HepG2 (cell line): ENCODE results near the gene CAPRIN1. TPM values are rescaled to one million over a fixed set of nuclear protein-coding genes. Genes with fewer than 3 reads are reported as not detected.

Experiments
- ARID4A ChIP-seq: sonication (generic); formaldehyde crosslinking; IDR thresholded peaks from 2 replicates; pipeline ENCODE4 v1.5.0; 2020; ENCODE audit warnings: mild to moderate bottlenecking, missing genetic modification reagents, borderline replicate concordance
- ATM ChIP-seq: fragments of 450-650 bp; IDR thresholded peaks from 2 replicates; pipeline ENCODE4 v1.7.1; 2017; ENCODE audit warnings: mild to moderate bottlenecking, borderline replicate concordance
- CEBPB ChIP-seq: IDR thresholded peaks from 2 replicates; pipeline ENCODE4 v1.6.1; 2011; ENCODE audit warnings: low read depth, low read length, improper control_type of control experiment, borderline replicate concordance
- CTCF ChIP-seq: sonication (generic); formaldehyde crosslinking; IDR thresholded peaks from 2 replicates; pipeline ENCODE4 v1.5.0; 2020; ENCODE audit warnings: mild to moderate bottlenecking, missing genetic modification reagents, moderate library complexity
- FOXC1 ChIP-seq: sonication (generic); formaldehyde crosslinking; IDR thresholded peaks from 2 replicates; pipeline ENCODE4 v1.8.0; 2022; ENCODE audit warnings: mild to moderate bottlenecking, missing genetic modification reagents, borderline replicate concordance
- GABPB1 ChIP-seq: IDR thresholded peaks from 2 replicates; pipeline ENCODE4 v1.6.1; 2016; ENCODE audit warnings: mild to moderate bottlenecking, missing genetic modification reagents, moderate library complexity, missing compliant biosample characterization
- IRF1 ChIP-seq: sonication (generic); formaldehyde crosslinking; IDR thresholded peaks from 2 replicates; pipeline ENCODE4 v1.4.0; 2020; ENCODE audit warnings: low read depth, mild to moderate bottlenecking, missing genetic modification reagents
- KDM1A ChIP-seq: IDR thresholded peaks from 2 replicates; pipeline ENCODE4 v1.6.1; 2016; ENCODE audit warnings: missing compliant biosample characterization
- MEIS1 ChIP-seq: sonication (generic); formaldehyde crosslinking; IDR thresholded peaks from 2 replicates; pipeline ENCODE4 v1.9.0; 2021; ENCODE audit warnings: mild to moderate bottlenecking, missing genetic modification reagents, moderate library complexity, borderline replicate concordance
- NR2F6 ChIP-seq, 2 experiments: IDR thresholded peaks; 2 replicates each; pipeline ENCODE4 v1.6.1; 2016; ENCODE audit warnings: antibody characterized with exemption in 1 of 2, mild to moderate bottlenecking in 1 of 2
- POLR2AphosphoS2 ChIP-seq: IDR thresholded peaks from 2 replicates; pipeline ENCODE4 v1.6.1; 2011; ENCODE audit warnings: low read depth, low read length, improper control_type of control experiment
- PREB ChIP-seq: sonication (generic); formaldehyde crosslinking; IDR thresholded peaks from 2 replicates; pipeline ENCODE4 v1.4.0; 2020; ENCODE audit warnings: missing genetic modification reagents
- TMF1 ChIP-seq: sonication (generic); formaldehyde crosslinking; IDR thresholded peaks from 2 replicates; pipeline ENCODE4 v1.8.1; 2022; ENCODE audit warnings: low read depth, missing genetic modification reagents
- ZBTB26 ChIP-seq: IDR thresholded peaks from 2 replicates; pipeline ENCODE4 v1.6.1; 2016; ENCODE audit warnings: missing compliant biosample characterization, missing genetic modification reagents, borderline replicate concordance
- ZNF207 ChIP-seq: fragments of 450-650 bp; IDR thresholded peaks from 2 replicates; pipeline ENCODE4 v1.6.1; 2016; ENCODE audit warnings: antibody characterized with exemption, borderline replicate concordance
- ZNF446 ChIP-seq: sonication (generic); formaldehyde crosslinking; IDR thresholded peaks from 2 replicates; pipeline ENCODE4 v1.5.0; 2020; ENCODE audit warnings: mild to moderate bottlenecking, missing genetic modification reagents
- ZNF530 ChIP-seq: sonication (generic); formaldehyde crosslinking; IDR thresholded peaks from 2 replicates; pipeline ENCODE4 v1.5.0; 2020; ENCODE audit warnings: low read depth, mild to moderate bottlenecking, missing genetic modification reagents
- ZNF547 ChIP-seq: sonication (generic); formaldehyde crosslinking; IDR thresholded peaks from 2 replicates; pipeline ENCODE4 v1.5.1; 2020; ENCODE audit warnings: mild to moderate bottlenecking, missing genetic modification reagents
- ZNF75D ChIP-seq: sonication (generic); formaldehyde crosslinking; IDR thresholded peaks from 2 replicates; pipeline ENCODE4 v1.8.1; 2023; ENCODE audit warnings: missing genetic modification reagents, mild to moderate bottlenecking, borderline replicate concordance
- polyA plus RNA-seq, 8 experiments: library from polyadenylated mRNA; depleted of rRNA in 3 of 8; stranded (reverse) in 7 of 8; unstranded in 1 of 8; fragments of >200 nt; fragmentation: Illumina TruSeq in 4 of 8; extraction: Trizol in 4 of 8; gene quantifications; 2 replicates each; pipeline versions ENCODE4 v1.2.1 to v1.2.3, GENCODE V29; 2011 to 2016; ENCODE audit warnings: low read depth in 4 of 8, missing spikeins in 1 of 8, mixed read lengths in 1 of 8; ENCODE audit not compliant: insufficient read depth in 1 of 8
- total RNA-seq, 5 experiments: library from RNA; depleted of rRNA; stranded (reverse); fragments of >200 nt; fragmentation: Illumina TruSeq; extraction: Trizol; gene quantifications; 2 replicates each; pipeline ENCODE4 v1.2.3, GENCODE V29; 2016; ENCODE audit warnings: low read depth in 1 of 5

CAPRIN1 gene
- total and polyA plus RNA-seq, 2 of the 13 experiments (the other 11 are each of a cell fraction or from before 2014, with no cell fraction given), result 114 to 162 TPM

GRCh38 chr11:34105079-34105956 lies 53.8 kb downstream of the CAPRIN1 start, which contains the start of gene NAT10 (continued):
- TF ChIP-seq MEIS1 (CRISPR knock-in tag) (no peak), ATM (no peak), TMF1 (CRISPR knock-in tag) (no peak; the same call in 1 of the 2 replicates), GABPB1 (peak; percentile 85), NR2F6 (IDR thresholded peaks at IDR 0.05) (no peak; the same call in 1 of the 2 replicates), NR2F6 (CRISPR knock-in tag; IDR thresholded peaks at IDR 0.05) (no peak; the same call in none of the 2 replicates), POLR2AphosphoS2 (peak; percentile 98; the same call in 1 of the 2 replicates), ZNF207 (no peak), ZNF75D (CRISPR knock-in tag) (no peak), IRF1 (CRISPR knock-in tag) (no peak), KDM1A (CRISPR knock-in tag) (no peak), ZBTB26 (CRISPR knock-in tag) (peak; percentile 40; the same call in 1 of the 2 replicates), CTCF (CRISPR knock-in tag) (peak; percentile 53), ZNF530 (CRISPR knock-in tag) (peak; percentile 76; the same call in 1 of the 2 replicates), FOXC1 (CRISPR knock-in tag) (peak; percentile 80), ZNF446 (no peak), PREB (CRISPR knock-in tag) (no peak), ARID4A (CRISPR knock-in tag) (peak; percentile 100), ZNF547 (CRISPR knock-in tag) (peak; percentile 58; the same call in 1 of the 2 replicates), CEBPB (no peak; the same call in 1 of the 2 replicates)
